Measurements from ENCODE around the gene SPATA4. TPM values are rescaled to one million over a fixed set of nuclear protein-coding genes. Genes with fewer than 3 reads are reported as not detected.

The SPATA4 gene
- total and polyA plus RNA-seq, 2 of the 13 experiments (the other 11 are each of a cell fraction or from before 2014, with no cell fraction given), result not detected

- TF ChIP-seq ZNF331 (CRISPR knock-in tag; IDR thresholded peaks at IDR 0.05) (peak; percentile 32; the same call in 1 of the 2 replicates), POGK (CRISPR knock-in tag; conservative IDR thresholded peaks at IDR 0.05) (0 out of 2 replicates have a peak, but pooled peaks have one; percentile 43), THAP9 (CRISPR knock-in tag; IDR thresholded peaks at IDR 0.05; ENCODE audit: borderline replicate concordance) (no peak; the same call in 1 of the 2 replicates), KAT2B (IDR thresholded peaks at IDR 0.05; ENCODE audit: borderline replicate concordance, low read depth, low read length) (no peak), SOX5 (CRISPR knock-in tag; IDR thresholded peaks at IDR 0.05; ENCODE audit: borderline replicate concordance) (peak; percentile 37; the same call in 1 of the 2 replicates), ZFY (CRISPR knock-in tag; IDR thresholded peaks at IDR 0.05) (peak; percentile 79), ZNF768 (CRISPR knock-in tag; IDR thresholded peaks at IDR 0.05) (peak; percentile 24; the same call in 1 of the 2 replicates), TAF15 (IDR thresholded peaks at IDR 0.05; ENCODE audit: low read depth, low read length, poor library complexity, severe bottlenecking) (no peak), SAP130 (CRISPR knock-in tag; IDR thresholded peaks at IDR 0.05; ENCODE audit: low read depth) (peak; percentile 80), ZNF878 (CRISPR knock-in tag; IDR thresholded peaks at IDR 0.05) (no peak), TEAD3 (CRISPR knock-in tag; optimal IDR thresholded peaks at IDR 0.05; ENCODE audit: borderline replicate concordance) (peak; percentile 12), ZBTB44 (CRISPR knock-in tag; IDR thresholded peaks at IDR 0.05) (0 out of 2 replicates have a peak, but pooled peaks have one; percentile 61), ARHGAP35 (CRISPR knock-in tag; IDR thresholded peaks at IDR 0.05; ENCODE audit: borderline replicate concordance) (0 out of 2 replicates have a peak, but pooled peaks have one; percentile 39), SALL1 (CRISPR knock-in tag; IDR thresholded peaks at IDR 0.05) (peak; percentile 62), ZBTB26 (CRISPR knock-in tag; IDR thresholded peaks at IDR 0.05; ENCODE audit: borderline replicate concordance) (0 out of 2 replicates have a peak, but pooled peaks have one; percentile 29), ZNF329 (CRISPR knock-in tag; IDR thresholded peaks at IDR 0.05; ENCODE audit: low read depth) (no peak), PBX3 (CRISPR knock-in tag; IDR thresholded peaks at IDR 0.05; ENCODE audit: borderline replicate concordance) (no peak), CAMTA2 (CRISPR knock-in tag; IDR thresholded peaks at IDR 0.05; ENCODE audit: borderline replicate concordance) (no peak), POLR2A (IDR thresholded peaks at IDR 0.05; ENCODE audit: insufficient read depth in 1 of 2, low read depth in 2 of 2, low read length in 2 of 2) (no peak)
These were observed at the start of gene SPATA4 (continued) for GRCh38 chr4:176195184-176195978.
